ENCODE data around the gene YIPF3. TPM values are rescaled to one million over a fixed set of nuclear protein-coding genes. Genes with fewer than 3 reads are reported as not detected.
A peak's percentile ranks its signal among the peaks of the same experiment; 100 is the strongest.
"Not testable (repeated sequence)": the region's sequence is repeated elsewhere in the genome, so short reads cannot be mapped to it uniquely, and the experiment has no call there.

YIPF3 gene
- total RNA-seq, 1 donor from 2014 or later: 68.5 TPM

DNA sequence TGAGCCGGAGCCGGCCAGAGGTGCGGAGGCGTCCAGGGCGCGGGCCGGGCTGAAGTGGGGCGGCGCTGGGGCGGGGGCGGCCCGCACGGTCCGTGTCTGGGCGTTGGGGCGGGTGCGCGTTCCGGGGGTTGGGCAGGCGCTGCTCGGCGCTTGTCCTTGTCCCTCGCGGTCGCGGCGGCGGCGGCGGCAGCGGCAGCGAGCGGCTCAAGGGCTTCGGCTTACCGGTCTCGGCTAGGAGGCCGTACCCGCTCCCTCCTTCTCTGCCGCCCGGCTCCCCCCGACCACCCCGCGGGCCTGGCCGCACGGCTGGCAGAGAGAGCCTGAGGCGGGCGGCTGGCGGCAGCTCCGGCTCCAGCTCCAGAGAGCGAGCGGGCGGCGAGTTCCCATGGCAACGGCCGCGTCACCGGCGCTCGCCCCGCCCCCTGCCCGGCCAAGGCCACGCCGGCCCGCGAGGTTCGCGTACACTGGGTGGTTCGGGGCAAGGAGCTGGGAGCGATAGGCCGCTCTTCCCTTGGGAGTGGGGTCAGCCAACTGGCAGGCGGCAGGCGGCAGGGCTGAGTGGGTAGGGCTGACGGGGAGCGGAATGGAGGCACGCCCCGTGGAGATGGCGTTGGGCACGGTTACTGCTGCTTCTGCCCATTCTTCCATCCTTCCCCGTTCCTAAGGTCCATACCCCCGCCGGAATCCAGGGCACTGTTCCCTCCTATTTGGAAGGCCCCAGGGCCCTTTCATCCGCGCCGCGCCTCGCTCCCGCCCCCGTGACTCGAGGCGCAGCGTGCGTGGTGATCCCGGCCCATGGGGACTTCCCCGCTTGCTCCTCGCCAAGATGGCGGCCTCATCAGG is 6.5 kb downstream of the YIPF3 start, which contains the start of gene LRRC73:
Gene LRRC73 (minus strand): TSS at position 363 of the 843 bp plus-strand sequence. CDS start 561 bp downstream, outside the sequence.
- DNase-seq (ENCODE audit: low spot score in 2 of 2) (peak; percentile 90 to 91), FAIRE-seq (no peak)

DNA sequence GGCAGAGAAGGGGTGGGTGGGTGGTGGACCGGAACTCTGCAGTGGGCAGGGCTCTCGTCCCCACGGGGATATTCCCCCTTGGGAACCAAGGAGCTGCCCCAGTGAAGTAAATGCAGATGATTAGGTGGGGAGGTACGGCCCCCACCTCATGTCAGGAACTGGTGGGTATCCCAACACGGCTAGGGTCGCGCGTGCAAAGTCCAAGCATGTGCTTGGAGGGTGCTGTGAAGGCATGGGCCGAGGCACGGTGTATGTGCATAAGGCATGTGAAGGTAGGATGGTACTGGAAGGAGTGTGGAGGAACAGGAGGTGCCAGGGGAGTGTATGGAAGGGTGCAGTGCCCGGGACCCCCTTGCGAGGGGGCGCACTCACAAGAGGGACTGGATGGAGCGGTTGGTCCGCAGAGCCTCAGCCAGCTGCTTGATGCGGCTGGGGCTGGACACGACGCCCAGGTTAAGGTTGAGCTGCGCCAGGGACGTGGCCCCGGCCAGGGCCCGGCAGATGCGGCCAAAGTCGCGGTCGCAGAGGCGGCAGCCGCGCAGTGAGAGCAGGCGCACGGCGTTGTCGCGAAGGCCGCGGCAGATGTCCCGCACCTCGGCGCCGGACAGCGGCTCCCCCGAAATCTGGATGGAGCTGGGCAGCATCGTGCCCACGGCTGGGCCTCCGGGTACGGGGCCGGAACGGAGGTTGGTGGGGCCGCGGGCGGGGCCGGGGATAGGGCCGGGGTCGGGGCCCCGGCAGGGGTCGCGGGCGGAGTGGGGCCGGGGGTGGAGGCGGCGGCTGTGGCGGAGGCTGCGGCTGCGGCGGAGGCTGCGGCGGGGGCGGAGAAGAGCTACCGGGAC is 7.4 kb downstream of the YIPF3 start:
- no peak for FAIRE-seq
- no peak for DNase-seq (ENCODE audit: low spot score in 2 of 2)

DNA sequence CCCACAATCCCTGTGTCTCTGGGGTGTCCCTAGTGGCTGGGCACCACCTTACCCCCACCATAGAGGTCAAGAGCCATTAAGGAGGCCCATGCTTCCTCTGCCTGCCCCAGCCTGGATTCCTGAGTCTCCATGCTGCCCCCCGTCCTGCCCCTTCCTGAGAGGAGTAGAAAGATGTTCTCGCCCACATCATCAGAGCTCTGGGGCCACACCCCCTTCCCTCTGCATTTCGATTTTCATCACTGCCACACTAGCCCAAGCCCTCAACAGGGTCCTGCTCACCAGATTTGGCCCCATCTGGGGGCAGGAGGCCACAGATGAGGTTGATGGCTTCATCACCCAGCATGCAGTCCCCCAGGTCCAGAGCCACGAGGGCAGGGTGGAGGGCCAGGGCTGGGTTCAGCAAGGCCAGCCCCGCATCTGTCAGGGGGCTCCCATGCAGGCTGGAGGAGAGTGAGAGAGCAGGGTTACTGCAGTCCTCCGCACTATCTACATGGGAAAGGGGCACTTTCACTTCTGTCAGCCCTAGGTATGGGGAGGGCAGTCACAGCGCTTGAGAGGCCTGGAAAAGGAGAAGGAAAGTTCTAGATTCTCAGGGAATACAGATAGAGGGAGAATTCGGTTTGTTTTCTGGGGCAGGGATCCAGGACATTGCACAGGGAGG is 8.1 kb downstream of the YIPF3 start:
- no peak for DNase-seq (ENCODE audit: low spot score in 2 of 2)

DNA sequence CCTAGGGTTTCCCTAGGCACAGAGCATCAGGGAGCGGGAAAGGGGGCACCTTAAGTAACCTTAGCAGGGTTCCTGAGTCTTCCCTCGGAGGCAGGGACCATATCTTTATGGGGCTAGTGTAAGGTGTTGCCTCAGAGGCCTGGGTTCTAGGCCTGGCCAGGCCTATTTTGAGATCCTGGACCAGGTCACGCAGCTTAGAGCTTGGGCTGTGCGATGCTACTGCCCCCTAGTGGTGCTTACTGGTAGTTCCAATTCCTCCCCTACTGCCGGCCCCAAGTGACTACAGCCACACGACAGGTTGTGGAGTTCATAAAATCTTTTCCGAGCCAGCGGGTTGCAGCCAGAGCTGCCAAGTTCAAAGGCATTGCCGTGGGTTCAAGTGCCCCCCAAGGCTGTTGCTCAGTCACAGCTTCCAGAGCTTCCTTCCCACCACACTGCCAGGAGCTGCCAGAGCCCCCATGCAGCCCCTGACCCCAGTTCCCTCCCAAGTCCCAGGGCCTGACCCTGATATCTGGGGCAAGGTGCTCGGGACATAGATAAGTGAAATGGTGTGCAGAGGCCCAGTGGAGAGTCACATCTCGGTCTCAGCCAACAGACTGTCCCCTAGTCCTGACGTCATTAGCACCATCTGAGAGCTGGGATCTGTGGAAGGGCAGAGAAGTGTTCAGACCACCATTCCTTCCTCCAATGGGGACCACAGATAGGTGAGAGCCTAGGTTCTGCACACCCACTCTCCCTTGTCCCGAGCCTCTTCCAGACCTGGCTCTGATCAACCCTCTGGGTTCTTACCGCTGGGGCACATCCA is 9.9 kb downstream of the YIPF3 start:
- no peak for FAIRE-seq
- peak; percentile 74 to 79 for DNase-seq (ENCODE audit: low spot score in 2 of 2)

More for the DNA sequence above, 8.1 kb downstream of the YIPF3 start:
- FAIRE-seq: no peak

DNA sequence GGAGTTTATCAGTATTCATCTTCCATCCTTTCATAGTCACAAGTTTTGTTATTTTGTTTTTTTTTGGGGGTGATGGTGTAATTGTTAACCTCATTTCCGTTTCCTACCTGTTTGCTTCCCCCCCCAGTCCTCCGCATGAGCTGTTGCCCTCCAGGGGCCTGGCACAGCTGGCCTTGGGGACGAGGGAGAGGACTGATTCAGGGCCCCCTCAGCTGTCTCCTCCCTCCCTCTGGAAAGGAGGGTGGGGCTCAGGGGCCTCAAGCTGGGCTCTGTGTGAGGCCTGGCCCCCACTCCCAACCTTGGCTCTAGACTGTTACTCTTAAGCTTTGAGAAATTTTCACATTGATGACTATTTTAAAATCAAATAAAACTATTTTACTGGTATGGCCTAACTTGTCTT is 10.6 kb downstream of the YIPF3 start:
- FAIRE-seq (no peak), DNase-seq (ENCODE audit: low spot score in 2 of 2) (no peak)

DNA sequence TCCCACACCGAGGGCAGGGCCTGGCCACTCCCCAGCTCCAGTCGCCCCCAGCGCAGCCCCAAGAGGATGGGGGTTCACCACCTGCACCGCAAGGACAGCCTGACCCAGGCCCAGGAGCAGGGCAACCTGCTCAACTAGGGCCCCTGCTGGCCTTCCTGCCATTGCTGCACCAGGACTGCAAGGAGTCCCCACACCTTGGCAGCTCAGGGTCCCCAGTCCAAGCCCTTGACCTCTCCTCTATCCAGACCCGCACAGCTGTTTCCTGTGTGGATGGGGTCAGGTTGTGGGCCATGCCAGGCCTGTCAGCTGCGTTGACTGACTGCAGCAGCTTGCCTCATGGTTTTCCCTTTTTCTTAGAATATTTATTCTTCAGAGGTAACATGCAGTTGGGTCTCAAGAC is 11.0 kb downstream of the YIPF3 start:
- FAIRE-seq (no peak), DNase-seq (ENCODE audit: low spot score in 2 of 2) (no peak)

DNA sequence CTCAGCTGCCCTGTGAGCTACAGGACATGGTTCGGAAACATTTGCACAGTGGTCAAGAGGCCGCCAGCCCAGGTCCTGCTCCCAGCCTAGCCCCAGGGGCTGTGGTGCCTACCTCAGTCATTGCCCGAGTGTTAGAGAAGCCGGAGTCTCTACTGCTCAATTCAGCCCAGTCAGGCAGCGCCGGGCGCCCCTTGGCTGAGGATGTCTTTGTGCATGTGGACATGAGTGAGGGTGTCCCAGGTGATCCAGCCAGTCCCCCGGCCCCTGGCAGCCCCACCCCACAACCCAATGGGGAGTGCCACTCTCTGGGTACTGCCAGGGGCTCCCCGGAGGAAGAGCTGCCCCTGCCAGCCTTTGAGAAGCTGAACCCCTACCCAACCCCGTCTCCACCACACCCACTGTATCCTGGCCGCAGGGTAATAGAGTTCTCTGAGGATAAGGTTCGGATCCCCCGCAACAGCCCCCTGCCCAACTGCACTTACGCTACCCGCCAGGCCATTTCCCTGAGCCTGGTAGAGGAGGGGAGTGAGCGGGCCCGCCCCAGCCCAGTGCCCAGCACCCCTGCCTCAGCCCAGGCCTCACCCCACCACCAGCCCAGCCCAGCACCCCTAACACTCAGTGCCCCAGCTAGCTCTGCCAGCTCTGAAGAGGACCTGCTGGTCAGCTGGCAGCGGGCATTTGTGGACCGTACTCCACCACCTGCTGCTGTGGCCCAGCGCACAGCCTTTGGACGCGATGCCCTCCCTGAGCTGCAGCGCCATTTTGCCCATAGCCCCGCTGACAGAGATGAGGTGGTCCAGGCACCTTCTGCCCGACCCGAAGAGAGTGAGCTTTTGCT is 11.8 kb downstream of the YIPF3 start:
- DNase-seq (ENCODE audit: low spot score in 2 of 2) (no peak), FAIRE-seq (no peak)

DNA sequence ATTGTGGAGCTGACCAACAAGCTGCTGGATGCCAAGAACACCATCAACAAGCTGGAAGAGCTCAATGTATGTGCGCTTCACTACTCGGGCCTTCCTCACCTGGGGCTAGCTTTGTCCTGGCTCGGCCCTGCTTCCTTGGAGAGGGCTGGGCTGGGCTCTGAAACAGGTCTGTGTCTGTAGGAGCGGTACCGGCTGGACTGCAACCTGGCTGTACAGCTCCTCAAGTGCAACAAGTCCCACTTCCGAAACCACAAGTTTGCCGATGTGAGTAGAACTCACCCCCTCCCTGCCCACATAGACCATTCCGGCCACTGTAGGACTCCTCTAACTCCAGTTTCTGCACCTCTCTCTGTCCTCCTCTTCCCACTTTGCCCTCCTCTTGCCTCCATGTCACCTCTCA is 13.3 kb downstream of the YIPF3 start:
- DNase-seq (ENCODE audit: low spot score in 2 of 2) (no peak), FAIRE-seq (no peak)

DNA sequence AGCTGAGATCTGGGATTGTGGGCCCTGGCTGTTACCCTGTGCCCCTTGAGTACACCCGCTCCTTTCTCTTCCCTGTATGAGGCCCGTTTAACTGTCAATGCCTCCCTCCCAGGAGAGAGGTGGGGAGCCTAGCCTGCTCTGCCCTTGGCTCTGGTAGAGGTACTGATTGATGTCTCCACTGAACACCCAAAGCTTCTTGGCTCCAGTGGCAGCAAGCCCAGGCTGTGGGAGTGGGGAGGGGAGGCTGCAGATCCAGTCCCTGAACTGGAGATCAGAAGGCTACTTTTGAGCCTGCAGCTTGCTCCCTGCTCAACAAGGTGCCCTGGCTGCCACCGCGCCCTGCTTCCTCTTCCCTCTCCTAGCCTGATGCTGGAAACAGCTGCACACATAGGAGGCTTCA is 14.1 kb downstream of the YIPF3 start:
- FAIRE-seq: no peak

DNA sequence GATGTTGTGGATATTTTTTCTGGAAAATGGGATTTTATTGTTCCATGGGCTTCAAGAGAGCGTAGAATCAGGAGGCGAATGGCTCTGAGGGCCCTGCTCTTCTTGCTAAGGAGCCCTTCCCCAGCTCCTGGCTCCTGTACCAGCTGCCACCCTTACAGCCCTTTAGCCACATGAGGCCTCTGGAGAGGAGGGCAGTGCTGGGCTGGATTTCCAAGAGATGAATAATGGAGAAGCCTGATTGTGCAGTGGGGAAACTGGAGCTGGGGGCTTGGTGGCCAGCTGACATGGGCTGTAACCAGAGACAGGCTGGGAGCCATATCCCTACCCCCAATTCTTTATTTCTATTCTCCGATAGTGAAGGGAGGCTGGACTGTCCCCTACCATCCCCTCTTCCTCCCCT is 15.8 kb downstream of the YIPF3 start:
- no peak for DNase-seq (ENCODE audit: low spot score in 2 of 2)
- FAIRE-seq: no peak

More for the DNA sequence above, 14.1 kb downstream of the YIPF3 start:
- no peak for DNase-seq (ENCODE audit: low spot score in 2 of 2)

DNA sequence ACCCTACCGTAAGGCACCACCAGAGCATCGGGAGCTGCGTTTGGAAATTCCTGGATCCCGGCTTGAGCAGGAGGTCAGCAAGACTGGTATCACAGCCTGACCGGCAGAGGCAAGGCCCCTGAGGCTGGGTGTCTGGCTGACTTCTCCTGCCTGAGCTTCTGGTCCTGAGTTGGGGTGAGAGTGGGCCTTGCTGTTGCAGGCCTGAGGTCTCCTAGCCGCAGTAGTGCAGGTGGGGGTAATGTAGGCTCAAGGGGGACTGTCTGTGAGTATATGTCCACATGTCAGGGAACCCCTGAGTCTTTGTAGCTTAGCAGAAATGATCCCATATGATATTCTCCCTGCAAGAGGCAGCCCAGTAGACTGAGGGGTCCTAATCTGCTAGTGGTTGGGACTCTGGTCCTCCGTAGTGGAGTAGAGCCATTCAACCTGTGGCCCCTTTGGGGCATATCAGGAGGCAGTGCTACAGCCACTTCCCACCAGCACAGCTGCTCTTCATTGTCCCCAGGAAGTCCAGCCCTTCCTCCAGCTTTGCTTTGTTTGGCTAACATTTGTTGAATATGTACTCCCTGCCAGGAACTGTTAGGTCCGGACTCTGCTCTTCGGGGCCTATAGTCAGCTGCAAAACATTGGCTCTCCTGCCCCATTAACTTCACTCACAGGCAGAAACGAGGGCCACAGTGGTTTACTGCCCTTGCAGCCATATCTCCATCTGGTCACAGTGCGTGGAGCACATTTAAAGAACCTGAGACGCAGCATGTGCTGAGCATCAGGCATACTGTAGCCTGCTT is 17.5 kb downstream of the YIPF3 start:
- DNase-seq (ENCODE audit: low spot score in 2 of 2) (no peak), FAIRE-seq (no peak)

DNA sequence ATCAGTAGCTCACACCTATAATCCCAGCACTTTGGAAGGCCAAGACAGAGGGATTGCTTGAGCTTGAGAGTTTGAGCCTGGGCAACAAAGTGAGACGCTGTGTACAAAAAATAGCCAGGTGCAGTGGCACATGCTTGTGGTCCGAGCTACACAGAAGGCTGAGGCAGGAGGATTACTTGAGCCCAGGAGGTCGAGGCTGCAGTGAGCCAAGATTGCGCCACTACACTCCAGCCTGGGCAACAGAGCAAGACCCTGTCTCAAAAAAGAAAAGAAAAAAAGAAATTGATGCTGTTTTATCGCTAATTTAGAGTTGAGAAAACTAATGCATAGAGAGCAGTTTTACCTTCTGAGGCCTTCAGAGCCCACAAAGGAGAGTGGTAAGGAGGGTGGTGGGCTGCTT is 18.4 kb downstream of the YIPF3 start:
- FAIRE-seq: not testable (repeated sequence)

DNA sequence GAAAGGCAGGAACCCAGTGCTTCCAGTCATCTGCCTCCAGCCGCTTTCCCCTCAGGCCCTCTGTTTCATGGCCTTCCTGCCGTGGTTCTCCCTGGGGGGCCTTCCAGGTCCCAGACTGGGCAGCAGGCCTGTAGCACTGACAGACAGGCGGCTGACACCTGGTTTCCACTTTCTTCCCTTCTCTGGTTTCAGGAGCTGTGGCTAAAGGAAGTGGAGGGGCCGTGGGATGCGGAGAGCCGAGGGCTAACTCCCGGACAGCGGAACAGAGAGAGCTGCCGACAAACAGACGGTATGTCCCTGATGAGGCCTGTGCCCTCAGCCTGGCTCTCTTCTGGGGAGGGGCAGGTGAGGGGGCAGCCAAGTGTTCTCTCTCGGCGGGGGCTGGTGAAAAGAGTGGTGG is 19.0 kb downstream of the YIPF3 start:
- no peak for DNase-seq (ENCODE audit: low spot score in 2 of 2)
- FAIRE-seq: no peak

More for the DNA sequence above, 18.4 kb downstream of the YIPF3 start:
- not testable (repeated sequence) for DNase-seq (ENCODE audit: low spot score in 2 of 2)

DNA sequence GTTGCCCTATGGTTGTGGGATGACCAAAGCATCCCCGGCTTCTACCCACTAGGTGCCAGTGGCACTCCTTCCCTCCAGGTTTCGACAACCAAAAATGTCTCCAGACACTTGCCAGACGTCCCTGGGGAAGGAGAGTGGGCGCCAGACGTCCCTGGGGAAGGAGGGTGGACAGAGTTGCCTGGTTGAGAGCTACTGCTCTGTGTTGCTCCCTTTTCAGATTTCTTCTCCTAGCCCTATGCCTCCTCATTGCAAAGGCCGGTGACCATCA is 19.7 kb downstream of the YIPF3 start:
- FAIRE-seq (no peak), DNase-seq (ENCODE audit: low spot score in 2 of 2) (no peak)

DNA sequence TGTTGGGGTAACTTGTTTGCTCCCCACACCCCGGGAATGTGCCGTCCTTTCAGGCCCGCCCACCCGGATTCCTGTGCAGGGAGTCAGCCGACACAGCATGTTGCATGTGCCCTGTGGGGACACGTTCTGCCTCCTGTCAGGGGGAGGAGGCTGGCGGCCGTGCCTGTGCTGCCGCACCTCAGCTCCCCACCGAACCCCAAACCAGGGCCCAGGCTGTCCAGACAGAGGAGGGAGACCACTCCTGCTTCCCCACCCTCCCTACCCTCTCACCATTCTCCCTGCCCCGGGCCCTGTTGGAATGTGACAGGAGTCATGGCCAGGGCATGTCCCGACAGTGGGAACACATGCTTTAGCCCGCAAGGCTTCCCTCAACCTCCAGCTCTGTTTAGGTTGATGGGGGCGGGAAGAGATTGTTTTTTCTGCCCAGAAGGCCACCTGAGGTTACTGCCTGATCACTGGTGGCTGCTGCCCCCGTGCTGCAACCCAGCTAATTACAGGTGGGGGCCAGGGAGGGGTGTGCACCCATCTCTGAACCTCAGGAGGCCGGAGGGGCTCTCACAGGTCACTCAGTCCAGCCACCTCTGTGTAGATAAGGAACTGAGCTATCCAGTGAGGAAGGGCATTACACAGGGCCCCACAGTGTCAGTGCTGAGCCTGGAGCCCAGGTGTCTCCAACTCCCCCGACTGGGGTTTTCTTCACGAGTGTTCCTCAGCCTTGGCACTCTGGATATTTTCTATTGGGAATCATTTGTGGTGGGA is 20.2 kb downstream of the YIPF3 start:
- no peak for FAIRE-seq
- peak in 1 of 2 donors; percentile 71 for DNase-seq (ENCODE audit: low spot score in 2 of 2)

DNA sequence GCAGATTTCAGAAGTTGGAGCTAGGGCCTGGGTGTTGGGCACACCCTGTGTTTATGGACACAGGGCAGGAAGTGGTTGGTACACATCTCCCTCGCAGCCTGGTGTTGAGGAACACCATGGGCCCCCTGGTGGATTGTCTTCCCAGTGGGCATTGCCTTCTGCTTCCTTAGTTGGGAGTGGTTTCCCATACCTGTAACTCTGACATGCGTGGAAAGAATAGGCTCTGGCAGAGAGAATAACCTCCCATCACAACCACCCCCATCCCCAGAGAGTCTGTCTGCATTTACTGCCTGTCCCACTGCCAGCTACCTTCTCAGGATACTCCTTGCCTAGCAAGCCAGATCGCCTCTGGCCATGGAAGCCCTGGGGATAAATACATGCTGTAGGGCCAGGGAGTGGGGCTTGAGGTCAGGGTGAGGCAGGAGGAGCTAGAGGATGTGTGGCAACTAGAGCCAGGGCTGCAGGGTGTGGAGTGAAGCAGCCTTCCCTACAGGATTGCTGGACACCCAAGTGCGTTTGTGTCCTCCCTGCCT is 21.3 kb downstream of the YIPF3 start:
- DNase-seq (ENCODE audit: low spot score in 2 of 2) (no peak), FAIRE-seq (no peak)

DNA sequence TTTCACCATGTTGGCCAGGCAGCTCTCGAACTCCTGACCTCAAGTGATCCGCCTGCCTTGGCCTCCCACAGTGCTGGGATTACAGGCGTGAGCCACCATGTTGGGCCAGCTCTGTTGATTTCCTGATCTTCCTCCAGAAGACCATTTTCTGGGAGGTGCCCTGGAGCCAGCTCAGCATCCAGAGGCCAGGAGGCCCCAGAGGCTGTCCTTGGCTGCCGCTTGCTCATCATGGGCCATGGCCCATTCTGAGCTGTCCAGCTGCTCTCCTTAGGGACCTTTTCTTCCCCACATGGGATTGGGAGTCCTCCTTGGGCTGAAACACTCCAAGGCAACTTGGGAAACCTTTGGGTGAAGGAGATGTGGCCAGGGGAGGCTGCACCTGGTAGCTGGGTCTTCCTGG is 22.0 kb downstream of the YIPF3 start:
- no peak for DNase-seq (ENCODE audit: low spot score in 2 of 2)
- FAIRE-seq: no peak

DNA sequence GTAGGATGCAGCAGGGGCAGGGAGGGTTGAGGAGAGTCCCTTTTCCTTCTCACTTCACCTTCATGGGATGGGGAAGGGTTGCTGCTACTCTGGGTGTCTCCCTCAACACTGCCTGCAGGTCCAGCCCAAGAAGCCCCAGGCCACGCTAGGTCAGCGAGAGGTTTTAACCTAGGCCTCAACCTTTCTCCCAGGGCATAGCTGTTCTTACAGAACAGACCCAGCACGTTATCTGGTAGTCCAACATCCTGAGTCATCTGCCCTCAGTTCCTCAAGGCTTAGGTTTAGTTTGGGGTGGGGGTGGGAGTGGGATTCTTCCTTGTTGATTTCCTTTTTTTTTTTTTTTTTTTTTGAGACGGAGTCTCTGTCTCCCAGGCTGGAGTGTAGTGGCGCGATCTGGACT is 22.4 kb downstream of the YIPF3 start:
- FAIRE-seq (no peak), DNase-seq (ENCODE audit: low spot score in 2 of 2) (no peak)
